PC-9 (cell line): ENCODE data around the gene GHRH. TPM values are rescaled to one million over a fixed set of nuclear protein-coding genes. Genes with fewer than 3 reads are reported as not detected.

Source experiments
- BruUV-seq: library from RNA; stranded (reverse); fragments of 400-500 nt; replicated peaks from 2 replicates; lab custom pipeline; 2021; lab: Mats Ljungman, UMichigan
- CTCF ChIA-PET: fragments of 300-600 bp; sonication (Branson Sonifier 250); formaldehyde crosslinking; loops from one replicate; lab custom pipeline; 2022; ENCODE audit warnings: antibody characterized with exemption; lab: Charles Lee
- POLR2A ChIA-PET: fragments of 300-600 bp; sonication (Branson Sonifier 250); formaldehyde crosslinking; loops from one replicate; lab custom pipeline; 2022; ENCODE audit warnings: antibody characterized with exemption; ENCODE audit not compliant: unreplicated experiment; lab: Charles Lee
- DNase-seq, 2 experiments: peaks; one replicate each; pipeline versions ENCODE4 v3.0.0 to v3.0.0-alpha.2; 2015 to 2022; ENCODE audit warnings: mixed read lengths in 1 of 2
- H2AFZ ChIP-seq: fragments of 200-600 bp; sonication (generic); 2 replicates; pipeline ENCODE4 v1.8.1; 2017; ENCODE audit warnings: antibody characterized with exemption
- H3F3A ChIP-seq: fragments of 200-600 bp; sonication (generic); 2 replicates; pipeline ENCODE4 v1.8.1; 2017; ENCODE audit warnings: antibody characterized with exemption, mild to moderate bottlenecking, low read depth; ENCODE audit not compliant: insufficient read depth
- H3K27ac ChIP-seq: fragments of 200-600 bp; sonication (generic); 2 replicates; pipeline ENCODE4 v1.6.1; 2016; ENCODE audit warnings: mixed run types
- H3K27me3 ChIP-seq: fragments of 200-600 bp; sonication (generic); 2 replicates; pipeline ENCODE4 v1.6.1; 2016; ENCODE audit warnings: low read depth, mixed run types; ENCODE audit not compliant: insufficient read depth
- H3K36me3 ChIP-seq: fragments of 200-600 bp; sonication (generic); 2 replicates; pipeline ENCODE4 v1.6.1; 2016; ENCODE audit warnings: low read depth, mixed run types
- H3K4me1 ChIP-seq: fragments of 200-600 bp; sonication (generic); replicated peaks from 2 replicates; pipeline ENCODE4 v1.6.1; 2016; ENCODE audit warnings: mixed run types; ENCODE audit not compliant: insufficient read depth
- H3K4me2 ChIP-seq: fragments of 200-600 bp; sonication (generic); 2 replicates; pipeline ENCODE4 v1.6.1; 2017; ENCODE audit warnings: mixed run types
- H3K4me3 ChIP-seq: fragments of 200-600 bp; sonication (generic); 2 replicates; pipeline ENCODE4 v1.6.1; 2016; ENCODE audit warnings: mixed run types
- H3K79me2 ChIP-seq: fragments of 200-600 bp; sonication (generic); 2 replicates; pipeline ENCODE4 v1.6.1; 2017; ENCODE audit warnings: low read depth, mixed run types
- H3K9me2 ChIP-seq: fragments of 200-600 bp; sonication (generic); 2 replicates; pipeline ENCODE4 v1.8.1; 2017; ENCODE audit warnings: mild to moderate bottlenecking; ENCODE audit not compliant: insufficient read depth
- H3K9me3 ChIP-seq: fragments of 200-600 bp; sonication (generic); 2 replicates; pipeline ENCODE4 v1.8.1; 2016; ENCODE audit warnings: low read depth; ENCODE audit not compliant: insufficient read depth
- H4K20me1 ChIP-seq: fragments of 200-600 bp; sonication (generic); 2 replicates; pipeline ENCODE4 v1.8.1; 2017; ENCODE audit not compliant: insufficient read depth
- CTCF ChIP-seq: fragments of 200-600 bp; sonication (generic); conservative IDR thresholded peaks from 2 replicates; pipeline ENCODE4 v1.6.1; 2017; ENCODE audit warnings: mixed run types, antibody characterized with exemption, mild to moderate bottlenecking, moderate library complexity
- EZH2 ChIP-seq: fragments of 200-600 bp; sonication (generic); IDR thresholded peaks from 2 replicates; pipeline ENCODE4 v1.8.0; 2017; ENCODE audit warnings: antibody characterized with exemption, low read depth
- intact Hi-C: fragments of 100-400 bp; cut with micrococcal nuclease; formaldehyde crosslinking; loops from one replicate; pipeline ENCODE4 v1.10.0; 2022; ENCODE audit not compliant: unreplicated experiment
- total RNA-seq: library from RNA; stranded (reverse); gene quantifications from 2 replicates; pipeline ENCODE4 v1.2.3, GENCODE V29; 2021

Gene GHRH
- total RNA-seq, 1 experiment from 2014 or later, result not detected

- Histone ChIP-seq H3K27ac (no peak overlapping the region), H3K36me3 (peaks cover 34% of the 10 kb centered on the region)
- POLR2A ChIA-PET, result no interaction called here
Observed at GRCh38 chr20:37236462-37236861, 25.2 kb downstream of the GHRH start.

GRCh38 chr20:37235065-37235464 lies 26.5 kb downstream of the GHRH start:
- no peaks in the 10 kb centered on the region for H3F3A ChIP-seq
- BruUV-seq, result no TSS peak

More at GRCh38 chr20:37236462-37236861, 25.2 kb downstream of the GHRH start:
- CTCF ChIA-PET, result no interaction called here
- no peak overlapping the region for H3K4me2 ChIP-seq
- no peak overlapping the region for H2AFZ ChIP-seq
- no peaks in the 10 kb centered on the region for H3K79me2 ChIP-seq
- TF ChIP-seq CTCF (no peak), EZH2 (no peak)
- H4K20me1 ChIP-seq, result no peaks in the 10 kb centered on the region
- intact Hi-C loops, result no loop called here
- no peaks in the 10 kb centered on the region for H3K9me3 ChIP-seq
- BruUV-seq, result no TSS peak
- no peaks in the 10 kb centered on the region for H3K9me2 ChIP-seq
- no peak for DNase-seq
- H3K27me3 ChIP-seq, result no peaks in the 10 kb centered on the region
- no peaks in the 10 kb centered on the region for H3F3A ChIP-seq
- no peaks in the 10 kb centered on the region for H3K4me1 ChIP-seq
- H3K4me3 ChIP-seq, result no peak overlapping the region

GRCh38 chr20:37234254-37234581 lies 27.4 kb downstream of the GHRH start:
- TF ChIP-seq EZH2 (no peak), CTCF (no peak)
- Histone ChIP-seq H3K27me3 (no peaks in the 10 kb centered on the region), H3F3A (no peaks in the 10 kb centered on the region), H3K36me3 (peaks cover 45% of the 10 kb centered on the region), H3K27ac (no peak overlapping the region), H3K79me2 (no peaks in the 10 kb centered on the region), H4K20me1 (no peaks in the 10 kb centered on the region; the same call in 1 of the 2 replicates), H3K4me3 (no peak overlapping the region), H3K9me3 (no peaks in the 10 kb centered on the region), H3K4me2 (no peak overlapping the region), H3K9me2 (no peaks in the 10 kb centered on the region), H3K4me1 (no peaks in the 10 kb centered on the region), H2AFZ (no peak overlapping the region)
- DNase-seq, result no peak
- intact Hi-C loops, result no loop called here
- BruUV-seq, result no TSS peak
- ChIA-PET POLR2A (no interaction called here), CTCF (no interaction called here)

More at GRCh38 chr20:37235065-37235464, 26.5 kb downstream of the GHRH start:
- TF ChIP-seq EZH2, result no peak
- no peak for TF ChIP-seq CTCF
- Histone ChIP-seq H3K27me3 (no peaks in the 10 kb centered on the region), H3K4me1 (no peaks in the 10 kb centered on the region), H3K4me2 (no peak overlapping the region), H3K9me3 (no peaks in the 10 kb centered on the region), H2AFZ (no peak overlapping the region), H3K36me3 (peaks cover 44% of the 10 kb centered on the region), H3K79me2 (no peaks in the 10 kb centered on the region), H3K27ac (no peak overlapping the region), H3K9me2 (no peaks in the 10 kb centered on the region), H4K20me1 (no peaks in the 10 kb centered on the region; the same call in 1 of the 2 replicates), H3K4me3 (no peak overlapping the region)
- CTCF ChIA-PET, result interaction anchor here (0.5 kb wide), 1 partner anchor 1117 kb away, joined by 3 read pairs; no protein-coding TSS in a partner anchor
- DNase-seq, result no peak
- intact Hi-C loops, result no loop called here
- POLR2A ChIA-PET, result no interaction called here
